ENCODE data around the gene KLK14.

KLK14 gene

DNA sequence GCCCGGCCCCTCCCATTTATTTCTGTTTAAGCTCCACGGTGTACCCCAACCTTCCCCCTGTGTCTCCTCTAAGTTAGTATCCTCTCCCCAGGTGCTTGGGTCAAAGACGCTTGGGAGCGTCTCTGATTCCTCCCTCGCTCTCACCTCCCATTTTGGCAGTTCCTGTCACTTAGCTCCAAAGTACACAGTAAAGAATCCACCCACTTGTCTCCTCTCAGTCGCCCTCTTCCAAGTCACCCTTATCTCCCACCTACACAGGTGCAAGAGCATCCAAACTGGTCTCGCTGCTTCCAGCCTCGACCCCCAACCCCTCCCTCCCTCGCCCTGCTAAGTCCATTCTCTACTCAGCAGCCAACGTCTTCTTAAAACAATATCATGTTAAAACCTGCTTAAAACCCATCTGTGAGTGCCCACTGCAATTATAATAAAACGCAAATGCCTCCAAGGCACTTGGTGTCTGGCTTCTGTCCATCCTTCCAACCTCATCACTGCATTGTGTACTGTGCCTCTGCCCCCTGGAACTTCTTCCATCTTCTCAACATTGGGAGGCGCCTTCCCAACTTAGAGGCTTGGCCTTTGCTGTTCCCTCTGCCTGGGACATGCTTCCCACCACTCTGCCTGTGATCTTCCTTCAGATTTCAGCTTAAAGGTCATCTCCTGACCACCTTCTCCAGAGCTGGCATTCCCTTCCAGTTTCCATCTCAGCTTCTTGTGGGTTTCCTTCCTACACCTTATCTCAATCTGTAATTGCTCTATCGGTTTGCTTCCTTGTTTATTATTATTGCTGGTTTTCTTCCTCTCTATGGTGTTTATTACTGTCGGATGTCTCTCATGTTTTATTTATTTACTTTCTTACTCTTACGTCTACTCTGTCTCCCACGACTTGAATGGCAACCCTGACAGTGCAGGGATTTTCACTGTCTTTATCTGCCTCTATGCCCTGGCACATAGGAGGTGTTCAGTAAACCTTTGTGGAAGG is 9.5 kb upstream of the KLK14 start:
- TF ChIP-seq, protein P1, sequence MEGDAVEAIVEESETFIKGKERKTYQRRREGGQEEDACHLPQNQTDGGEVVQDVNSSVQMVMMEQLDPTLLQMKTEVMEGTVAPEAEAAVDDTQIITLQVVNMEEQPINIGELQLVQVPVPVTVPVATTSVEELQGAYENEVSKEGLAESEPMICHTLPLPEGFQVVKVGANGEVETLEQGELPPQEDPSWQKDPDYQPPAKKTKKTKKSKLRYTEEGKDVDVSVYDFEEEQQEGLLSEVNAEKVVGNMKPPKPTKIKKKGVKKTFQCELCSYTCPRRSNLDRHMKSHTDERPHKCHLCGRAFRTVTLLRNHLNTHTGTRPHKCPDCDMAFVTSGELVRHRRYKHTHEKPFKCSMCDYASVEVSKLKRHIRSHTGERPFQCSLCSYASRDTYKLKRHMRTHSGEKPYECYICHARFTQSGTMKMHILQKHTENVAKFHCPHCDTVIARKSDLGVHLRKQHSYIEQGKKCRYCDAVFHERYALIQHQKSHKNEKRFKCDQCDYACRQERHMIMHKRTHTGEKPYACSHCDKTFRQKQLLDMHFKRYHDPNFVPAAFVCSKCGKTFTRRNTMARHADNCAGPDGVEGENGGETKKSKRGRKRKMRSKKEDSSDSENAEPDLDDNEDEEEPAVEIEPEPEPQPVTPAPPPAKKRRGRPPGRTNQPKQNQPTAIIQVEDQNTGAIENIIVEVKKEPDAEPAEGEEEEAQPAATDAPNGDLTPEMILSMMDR (IDR thresholded peaks at IDR 0.05; ENCODE audit: extremely low read depth, insufficient read depth, missing control alignments), result no peak
- no peak for DNase-seq (ENCODE audit: low spot score)
- in situ Hi-C loops (cut with MboI; ENCODE audit: low pct_unique_long_range_greater_than_20kb, low sequenced_read_pairs, unreplicated experiment), result no loop called here

DNA sequence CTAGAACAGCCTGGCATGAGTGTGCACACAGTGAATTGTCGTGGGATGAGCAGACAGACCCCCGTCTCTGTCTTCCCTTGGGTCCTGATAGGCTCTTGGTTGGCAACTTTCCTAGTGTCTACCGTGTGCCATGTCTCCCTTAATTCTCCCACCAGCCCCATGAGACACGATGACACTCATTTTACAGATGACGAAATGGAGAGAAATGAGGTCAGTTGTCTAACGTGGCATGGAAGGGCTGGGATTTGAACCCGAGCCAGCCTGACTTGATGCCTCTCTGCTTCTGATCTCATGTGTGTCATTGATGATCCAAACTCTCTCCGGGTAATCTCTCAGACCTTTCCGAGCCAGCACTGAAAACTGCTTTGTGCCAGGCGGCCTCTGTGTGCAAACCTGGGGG is 8.4 kb upstream of the KLK14 start:
- DNase-seq (ENCODE audit: low spot score), result no peak
- in situ Hi-C loops (cut with MboI; ENCODE audit: low pct_unique_long_range_greater_than_20kb, low sequenced_read_pairs, unreplicated experiment), result no loop called here
- TF ChIP-seq, protein P1 (IDR thresholded peaks at IDR 0.05; ENCODE audit: extremely low read depth, insufficient read depth, missing control alignments), result no peak

DNA sequence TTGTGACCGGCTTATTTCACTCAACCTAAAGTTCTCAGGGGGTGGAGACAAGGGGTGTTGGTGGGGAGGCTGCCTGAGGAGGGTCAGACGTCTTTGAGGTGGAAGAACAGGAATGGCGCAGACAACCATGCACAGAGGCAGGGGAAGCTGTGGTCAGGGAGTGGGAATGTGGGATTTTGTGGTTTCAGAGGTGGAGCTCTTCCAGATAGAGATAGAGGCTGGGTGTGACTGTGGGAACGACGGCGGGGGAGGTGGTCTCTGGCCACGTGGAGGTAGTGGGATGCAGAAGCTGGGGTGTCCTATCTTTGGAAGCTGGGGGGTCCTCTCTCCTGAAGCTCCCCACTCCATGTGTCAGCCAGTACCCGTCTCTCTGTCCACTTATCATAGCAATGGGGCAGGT is 7.8 kb upstream of the KLK14 start:
- in situ Hi-C loops (cut with MboI; ENCODE audit: low pct_unique_long_range_greater_than_20kb, low sequenced_read_pairs, unreplicated experiment), result no loop called here
- TF ChIP-seq, protein P1 (IDR thresholded peaks at IDR 0.05; ENCODE audit: extremely low read depth, insufficient read depth, missing control alignments), result no peak
- DNase-seq (ENCODE audit: low spot score), result no peak

DNA sequence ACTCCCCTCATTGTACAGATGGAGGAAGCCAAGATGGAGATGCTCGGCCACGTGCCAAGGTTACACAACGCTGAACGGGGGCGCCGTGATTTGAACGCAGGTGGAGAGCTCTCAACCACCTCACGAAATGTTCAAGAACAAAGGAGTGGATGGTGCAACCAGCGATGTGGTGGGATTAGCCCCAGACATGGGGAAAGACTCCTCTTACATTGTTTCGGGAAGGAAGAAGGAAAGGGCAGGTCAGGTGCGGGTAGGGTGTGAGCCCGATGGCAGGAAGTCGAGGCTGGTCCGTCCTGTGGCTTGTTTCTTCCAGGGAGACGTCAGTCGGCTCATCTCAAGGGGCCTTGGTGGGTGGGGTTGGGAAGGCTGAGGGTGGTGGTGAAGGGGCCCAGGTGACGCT is 7.1 kb upstream of the KLK14 start:
- in situ Hi-C loops (cut with MboI; ENCODE audit: low pct_unique_long_range_greater_than_20kb, low sequenced_read_pairs, unreplicated experiment), result no loop called here

DNA sequence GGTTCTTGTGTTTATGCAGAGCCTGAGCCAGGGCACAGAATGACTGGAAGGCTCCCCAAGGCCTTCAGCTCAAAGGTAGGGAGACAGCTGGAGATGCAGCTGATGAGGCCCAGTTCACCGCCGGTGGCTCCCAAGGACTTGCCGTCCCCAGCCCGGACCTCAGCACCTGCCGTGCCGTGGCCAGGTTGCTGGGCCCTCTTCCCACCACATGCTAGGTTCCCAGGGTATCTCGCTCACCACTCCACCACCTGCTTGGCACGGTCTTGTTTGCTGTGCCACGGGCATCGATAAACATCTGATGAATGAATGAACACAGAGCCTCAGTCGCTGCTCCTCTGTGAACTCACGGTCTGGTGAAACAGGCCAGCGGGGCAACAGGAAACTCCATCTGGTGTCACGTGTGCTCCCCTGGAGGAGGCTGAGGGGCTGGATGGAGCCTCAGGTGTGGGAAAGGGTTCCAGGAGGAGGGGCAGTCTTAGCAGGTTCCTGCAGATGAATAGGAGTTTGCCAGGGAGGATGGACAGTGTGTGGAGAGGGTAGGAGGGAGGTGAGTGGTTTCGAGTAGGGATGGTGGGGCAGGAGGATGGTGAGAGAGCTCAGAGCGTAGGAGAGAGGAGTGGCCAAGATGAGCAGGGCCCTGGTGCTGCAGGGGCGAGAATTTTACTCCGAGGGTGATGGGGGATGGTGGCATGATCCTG is 3.6 kb upstream of the KLK14 start:
- DNase-seq (ENCODE audit: low spot score), result no peak
- in situ Hi-C loops (cut with MboI; ENCODE audit: low pct_unique_long_range_greater_than_20kb, low sequenced_read_pairs, unreplicated experiment), result no loop called here
- TF ChIP-seq, protein P1 (IDR thresholded peaks at IDR 0.05; ENCODE audit: extremely low read depth, insufficient read depth, missing control alignments), result no peak

More for the DNA sequence above, 7.1 kb upstream of the KLK14 start:
- no peak for DNase-seq (ENCODE audit: low spot score)
- TF ChIP-seq, protein P1 (IDR thresholded peaks at IDR 0.05; ENCODE audit: extremely low read depth, insufficient read depth, missing control alignments), result no peak

DNA sequence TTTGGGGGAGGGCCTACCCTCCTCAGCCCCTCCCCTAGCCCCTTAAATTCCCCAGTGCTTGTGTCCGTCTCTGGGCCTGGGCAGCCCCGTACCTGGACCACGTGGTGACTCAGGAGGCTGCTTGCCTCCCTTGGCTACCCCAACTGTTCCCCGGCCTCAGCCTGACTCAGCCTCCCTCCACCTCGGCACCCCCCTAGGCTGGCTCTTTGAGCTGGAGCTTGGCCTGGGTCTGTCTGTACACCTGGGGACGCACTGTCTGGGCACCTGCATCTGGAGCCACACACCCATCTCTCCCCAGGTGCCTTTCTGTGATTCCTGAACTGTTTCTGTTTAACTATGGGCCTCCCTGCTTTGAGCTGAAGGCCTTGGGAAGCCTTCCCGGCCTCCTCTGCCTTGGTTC is 1.8 kb upstream of the KLK14 start:
- no peak for DNase-seq (ENCODE audit: low spot score)
- in situ Hi-C loops (cut with MboI; ENCODE audit: low pct_unique_long_range_greater_than_20kb, low sequenced_read_pairs, unreplicated experiment), result no loop called here
- TF ChIP-seq, protein P1 (IDR thresholded peaks at IDR 0.05; ENCODE audit: extremely low read depth, insufficient read depth, missing control alignments), result no peak

Measured in GM13977 (cell line).